GM13977 (cell line): ENCODE results near the gene ARIH1.

Experiments used
- DNase-seq: peaks from one replicate; pipeline ENCODE4 v3.0.0; 2012; ENCODE audit warnings: low spot score
- in situ Hi-C: fragments of 300-500 bp; cut with MboI; formaldehyde crosslinking; loops from one replicate; pipeline ENCODE4 v1.12.0; 2022; ENCODE audit warnings: low sequenced_read_pairs, low pct_unique_long_range_greater_than_20kb, mixed read lengths, inconsistent platforms; ENCODE audit not compliant: unreplicated experiment
- TF ChIP-seq, protein P1 (sequence below): IDR thresholded peaks from 2 replicates; pipeline ENCODE4 v1.5.1; 2012; ENCODE audit warnings: mild to moderate bottlenecking, control low read depth; ENCODE audit not compliant: insufficient read depth; ENCODE audit errors: extremely low read depth, missing control alignments

Gene ARIH1

DNA sequence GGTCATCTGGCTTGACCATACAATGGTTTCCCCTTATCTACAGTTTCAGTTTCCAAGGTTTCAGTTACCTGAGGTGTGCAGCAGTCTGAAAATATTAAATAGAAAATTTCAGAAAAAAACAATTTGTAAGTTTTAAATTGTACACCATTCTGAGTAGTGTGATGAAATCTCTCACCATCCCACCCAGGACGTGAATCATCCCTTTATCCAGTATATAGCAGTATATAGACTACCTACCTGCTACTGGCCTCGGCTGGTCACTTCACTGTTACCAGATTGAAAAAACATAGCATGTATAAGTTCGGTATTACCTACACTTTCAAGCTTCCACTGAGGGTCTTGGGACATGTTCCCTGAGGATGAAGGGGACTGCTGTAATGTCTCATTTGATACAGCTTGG lies 12.0 kb downstream of the ARIH1 start:
- TF ChIP-seq, protein P1, sequence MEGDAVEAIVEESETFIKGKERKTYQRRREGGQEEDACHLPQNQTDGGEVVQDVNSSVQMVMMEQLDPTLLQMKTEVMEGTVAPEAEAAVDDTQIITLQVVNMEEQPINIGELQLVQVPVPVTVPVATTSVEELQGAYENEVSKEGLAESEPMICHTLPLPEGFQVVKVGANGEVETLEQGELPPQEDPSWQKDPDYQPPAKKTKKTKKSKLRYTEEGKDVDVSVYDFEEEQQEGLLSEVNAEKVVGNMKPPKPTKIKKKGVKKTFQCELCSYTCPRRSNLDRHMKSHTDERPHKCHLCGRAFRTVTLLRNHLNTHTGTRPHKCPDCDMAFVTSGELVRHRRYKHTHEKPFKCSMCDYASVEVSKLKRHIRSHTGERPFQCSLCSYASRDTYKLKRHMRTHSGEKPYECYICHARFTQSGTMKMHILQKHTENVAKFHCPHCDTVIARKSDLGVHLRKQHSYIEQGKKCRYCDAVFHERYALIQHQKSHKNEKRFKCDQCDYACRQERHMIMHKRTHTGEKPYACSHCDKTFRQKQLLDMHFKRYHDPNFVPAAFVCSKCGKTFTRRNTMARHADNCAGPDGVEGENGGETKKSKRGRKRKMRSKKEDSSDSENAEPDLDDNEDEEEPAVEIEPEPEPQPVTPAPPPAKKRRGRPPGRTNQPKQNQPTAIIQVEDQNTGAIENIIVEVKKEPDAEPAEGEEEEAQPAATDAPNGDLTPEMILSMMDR, result no peak
- in situ Hi-C loops, result no loop called here
- DNase-seq, result no peak

DNA sequence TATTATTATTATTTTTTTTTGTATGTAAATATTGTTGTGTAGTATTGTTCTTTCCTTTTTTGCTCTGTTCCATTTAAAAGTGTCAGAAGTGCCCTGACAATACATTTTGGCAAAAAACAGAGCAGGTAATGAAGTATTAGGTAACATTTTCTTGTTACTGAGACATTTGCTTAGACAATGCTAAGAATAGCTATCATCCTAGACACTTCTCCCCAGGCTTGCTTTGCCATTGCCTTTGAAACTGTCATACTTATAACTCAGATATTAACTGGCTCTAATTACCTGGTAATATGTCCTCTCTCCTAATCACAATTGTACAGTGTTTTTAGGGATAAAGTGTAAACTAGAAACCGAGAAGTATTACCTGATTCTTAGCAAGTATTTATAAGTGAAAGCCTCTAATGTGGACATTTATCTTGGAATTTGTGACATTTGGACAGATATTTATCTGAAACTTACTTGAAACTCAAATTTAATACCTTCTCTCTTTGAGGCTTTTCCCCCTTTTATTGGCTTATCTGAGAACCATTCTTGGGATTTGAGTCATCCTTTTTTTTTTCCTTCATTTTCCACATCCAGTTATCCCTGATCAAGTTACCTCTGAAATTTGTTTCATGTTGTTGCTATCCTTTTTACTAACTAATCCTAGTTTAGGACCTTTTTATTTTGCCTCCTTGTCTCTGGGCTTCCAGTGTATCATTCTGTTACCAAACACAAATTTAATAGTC lies 13.1 kb downstream of the ARIH1 start:
- in situ Hi-C loops, result no loop called here
- no peak for DNase-seq
- TF ChIP-seq, protein P1, result no peak

DNA sequence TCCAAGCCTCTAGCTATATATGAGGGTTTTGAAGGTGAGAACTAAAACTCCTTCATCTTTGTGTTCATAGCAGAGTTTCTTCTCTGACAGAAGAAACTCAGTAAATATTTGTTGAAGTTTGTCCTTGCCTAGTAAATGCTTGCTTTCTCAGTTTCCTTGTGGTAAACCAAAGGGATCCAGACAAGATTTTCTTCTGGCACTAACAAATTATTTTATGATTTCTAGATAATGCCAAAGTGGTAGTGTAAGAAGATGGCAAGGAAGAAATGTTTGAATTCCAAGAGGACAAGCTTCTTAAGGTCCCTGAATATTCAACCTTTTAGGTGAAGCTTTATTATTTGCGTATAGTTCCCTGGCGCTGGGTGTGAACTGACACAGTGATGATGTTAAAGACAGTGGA lies 14.4 kb downstream of the ARIH1 start:
- DNase-seq, result no peak
- TF ChIP-seq, protein P1, result no peak
- in situ Hi-C loops, result no loop called here

DNA sequence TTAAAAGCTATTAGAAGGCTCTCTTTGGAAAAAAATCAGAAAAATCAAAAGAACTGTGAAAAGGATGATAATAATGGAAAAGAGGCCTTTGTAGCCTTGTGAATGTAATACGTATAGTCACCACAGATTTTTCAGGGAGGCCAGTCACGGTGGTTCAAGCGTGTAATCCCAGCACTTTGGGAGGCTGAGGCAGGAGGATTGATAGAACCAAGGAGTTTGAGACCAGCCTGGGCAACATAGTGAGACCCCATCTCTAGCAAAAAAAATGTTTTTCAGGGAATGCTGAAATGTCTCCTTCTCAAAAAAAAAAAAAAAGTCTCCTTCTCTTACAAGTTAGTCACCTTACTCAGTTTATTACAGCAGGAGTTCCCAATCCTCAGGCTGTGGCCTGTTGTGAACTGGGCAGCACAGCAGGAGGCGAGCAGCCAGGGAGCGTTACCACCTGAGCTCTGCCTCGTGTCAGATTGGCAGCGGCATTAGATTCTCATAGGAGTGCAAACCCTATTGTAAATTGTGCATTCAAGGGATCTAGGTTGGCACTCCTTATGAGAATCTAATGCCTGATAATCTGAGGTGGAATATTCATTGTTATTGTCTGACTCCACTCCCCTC lies 15.9 kb downstream of the ARIH1 start:
- TF ChIP-seq, protein P1, result no peak
- no peak for DNase-seq
- in situ Hi-C loops, result no loop called here

DNA sequence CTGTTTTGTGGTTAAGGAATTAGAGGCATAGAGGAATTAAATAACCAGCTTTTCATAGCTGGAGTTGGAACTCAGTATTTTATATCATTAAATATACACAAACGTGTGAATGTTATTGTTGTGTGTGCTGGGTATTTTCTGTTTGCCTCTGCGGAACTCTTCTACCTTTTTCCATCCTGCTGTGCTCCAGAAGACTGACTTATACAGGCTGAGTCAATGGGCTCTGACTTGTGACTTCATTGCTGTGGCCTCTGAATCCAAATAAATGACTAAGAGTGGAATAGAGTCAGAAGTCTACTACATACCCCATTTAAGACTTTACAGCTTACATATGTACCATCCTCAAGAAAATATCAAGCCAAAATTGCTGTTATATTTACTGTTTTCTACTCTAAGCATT lies 17.6 kb downstream of the ARIH1 start:
- TF ChIP-seq, protein P1, result no peak
- in situ Hi-C loops, result no loop called here
- DNase-seq, result no peak

DNA sequence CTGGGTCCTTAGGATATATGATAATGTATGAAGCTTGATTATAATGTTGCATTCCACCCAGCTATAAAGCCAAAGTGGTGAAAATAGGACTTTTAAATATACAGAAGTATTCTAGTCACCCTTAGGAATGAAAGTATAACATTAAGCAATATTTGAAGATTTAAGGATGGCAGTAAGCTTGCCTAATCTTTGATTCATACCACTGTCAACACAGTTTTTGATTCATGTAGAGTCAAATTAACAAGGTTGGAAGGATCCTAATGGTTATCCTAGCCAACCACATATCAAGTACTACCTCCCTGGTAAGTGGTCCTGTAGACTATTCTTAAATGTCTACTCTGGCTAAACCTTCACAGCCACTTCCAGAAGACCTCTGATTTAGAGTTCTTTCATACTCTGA lies 18.6 kb downstream of the ARIH1 start:
- TF ChIP-seq, protein P1, result no peak
- no peak for DNase-seq
- in situ Hi-C loops, result no loop called here
